Measurements from ENCODE around the gene G3BP2. TPM values are rescaled to one million over a fixed set of nuclear protein-coding genes. Genes with fewer than 3 reads are reported as not detected.

G3BP2 gene
- total RNA-seq, 4 donors from 2014 or later = 50.5 to 67.9 (median 57.2) TPM

GRCh38 chr4:75605928-75606327 is 67.3 kb downstream of the G3BP2 start:
- H3K4me3 ChIP-seq (ENCODE audit: low read depth, poor library complexity, severe bottlenecking) = no peak overlapping the region
- intact Hi-C loops (cut with DNase I; ENCODE audit: low total_unique reads) = no loop called here
- no peak for TF ChIP-seq POLR2A (IDR thresholded peaks at IDR 0.05)
- no peak for TF ChIP-seq CTCF (IDR thresholded peaks at IDR 0.05)
- no peak for DNase-seq (ENCODE audit: low spot score in 2 of 2)
- 85 to 96% methylated on average over 4 of the region's 4 CpGs for whole genome bisulfite sequencing, 2 donors

- TF ChIP-seq CTCF (IDR thresholded peaks at IDR 0.05) (no peak), POLR2A (IDR thresholded peaks at IDR 0.05) (no peak)
- 82% methylated on average over 4 of the region's 4 CpGs for WGBS, 2 donors
- intact Hi-C loops (cut with DNase I; ENCODE audit: low total_unique reads) = no loop called here
Observed at GRCh38 chr4:75599647-75600046, 73.6 kb downstream of the G3BP2 start.

GRCh38 chr4:75598390-75598789 is 74.8 kb downstream of the G3BP2 start:
- TF ChIP-seq POLR2A (IDR thresholded peaks at IDR 0.05) (no peak), CTCF (IDR thresholded peaks at IDR 0.05) (no peak)
- intact Hi-C loops (cut with DNase I; ENCODE audit: low total_unique reads) = no loop called here
- H3K4me3 ChIP-seq (ENCODE audit: low read depth, poor library complexity, severe bottlenecking) = no peak overlapping the region
- 74 to 84% methylated on average over 3 of the region's 3 CpGs for WGBS, 2 donors
- DNase-seq (ENCODE audit: low spot score in 2 of 2) = no peak

More at GRCh38 chr4:75599647-75600046, 73.6 kb downstream of the G3BP2 start:
- H3K4me3 ChIP-seq (ENCODE audit: low read depth, poor library complexity, severe bottlenecking) = no peak overlapping the region
- DNase-seq (ENCODE audit: low spot score in 2 of 2) = no peak

- 70 to 73% methylated on average over 3 of the region's 3 CpGs for WGBS, 2 donors
- no peak overlapping the region for H3K4me3 ChIP-seq (ENCODE audit: low read depth, poor library complexity, severe bottlenecking)
- no peak for TF ChIP-seq CTCF (IDR thresholded peaks at IDR 0.05)
- no peak for TF ChIP-seq POLR2A (IDR thresholded peaks at IDR 0.05)
- DNase-seq (ENCODE audit: low spot score in 2 of 2) = no peak
- intact Hi-C loops (cut with DNase I; ENCODE audit: low total_unique reads) = no loop called here
Observed at GRCh38 chr4:75596061-75596460, 77.2 kb downstream of the G3BP2 start.

- no peak overlapping the region for H3K4me3 ChIP-seq (ENCODE audit: low read depth, poor library complexity, severe bottlenecking)
- 78 to 80% methylated on average over 1 of the region's 1 CpG for WGBS, 2 donors
- TF ChIP-seq POLR2A (IDR thresholded peaks at IDR 0.05) (no peak), CTCF (IDR thresholded peaks at IDR 0.05) (no peak)
- DNase-seq (ENCODE audit: low spot score in 2 of 2) = no peak
- intact Hi-C loops (cut with DNase I; ENCODE audit: low total_unique reads) = no loop called here
Observed at GRCh38 chr4:75593393-75593792, 79.8 kb downstream of the G3BP2 start.

Other genes starting within 250 kb of the G3BP2 start
- 10 to 100 TPM in 3 of 4 donors, 1 to 10 TPM in 1; 9.3 to 28.2 (median 16.8) TPM for gene RCHY1, start 159.0 kb downstream of the G3BP2 start, total RNA-seq
- 10 to 100 TPM in 3 of 4 donors, 1 to 10 TPM in 1; 8.8 to 19.7 (median 11.6) TPM for gene THAP6, start 158.9 kb downstream of the G3BP2 start, total RNA-seq
- gene ODAPH, start 117.3 kb downstream of the G3BP2 start, total RNA-seq = not detected
- 1 to 10 TPM in 2 of 4 donors, under 1 TPM in 2; 0.17 to 2.5 (median 0.95) TPM for gene CDKL2, start 42.9 kb downstream of the G3BP2 start, total RNA-seq
- 10 to 100 TPM; 52.9 to 59.1 (median 57.6) TPM for gene USO1, start 51.2 kb upstream of the G3BP2 start, total RNA-seq
- under 1 TPM in 1 of 4 donors, not detected in 3; 0.04 TPM for gene PPEF2, start 229.0 kb upstream of the G3BP2 start, total RNA-seq

Data from lower leg skin (tissue), 4 donors.